Measurements from ENCODE around the gene WDSUB1.

The WDSUB1 gene

DNA sequence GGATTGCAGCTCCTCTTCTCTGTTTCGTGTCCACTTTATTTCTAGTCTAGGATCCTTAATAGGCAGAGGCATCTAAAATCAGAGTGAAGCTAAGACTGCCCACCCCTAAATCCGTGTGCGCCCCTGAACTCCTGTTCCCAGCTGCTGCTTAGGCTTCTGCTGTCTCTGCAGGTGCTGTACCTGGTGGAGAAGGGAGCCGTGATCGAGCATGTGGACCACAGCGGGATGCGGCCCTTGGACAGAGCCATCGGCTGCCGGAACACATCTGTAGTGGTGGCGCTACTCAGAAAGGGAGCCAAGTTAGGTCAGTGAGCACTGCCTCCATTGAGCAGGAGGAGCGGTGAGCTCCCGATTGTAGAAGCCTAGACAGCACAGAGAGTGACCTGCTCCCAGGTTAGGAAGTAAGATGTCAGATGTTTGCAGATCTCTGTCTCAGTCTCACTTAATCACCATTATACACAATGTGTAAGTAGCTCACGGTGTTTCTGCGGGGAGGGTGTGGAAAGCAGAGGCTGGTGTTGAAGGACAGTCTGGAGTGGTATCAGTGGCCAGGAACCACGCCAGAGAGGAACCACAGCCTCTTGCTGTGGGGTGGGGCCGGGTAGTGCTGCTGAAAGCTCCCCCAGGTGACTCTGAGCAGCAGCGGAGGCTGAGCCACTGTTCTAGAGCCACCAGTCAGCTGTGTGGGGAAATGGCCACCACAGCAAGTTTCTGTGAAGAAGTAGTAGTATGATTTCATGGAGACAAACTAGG, 62.3 kb downstream of the WDSUB1 start:
- no peak for DNase-seq (ENCODE audit: low read depth in 2 of 2)

DNA sequence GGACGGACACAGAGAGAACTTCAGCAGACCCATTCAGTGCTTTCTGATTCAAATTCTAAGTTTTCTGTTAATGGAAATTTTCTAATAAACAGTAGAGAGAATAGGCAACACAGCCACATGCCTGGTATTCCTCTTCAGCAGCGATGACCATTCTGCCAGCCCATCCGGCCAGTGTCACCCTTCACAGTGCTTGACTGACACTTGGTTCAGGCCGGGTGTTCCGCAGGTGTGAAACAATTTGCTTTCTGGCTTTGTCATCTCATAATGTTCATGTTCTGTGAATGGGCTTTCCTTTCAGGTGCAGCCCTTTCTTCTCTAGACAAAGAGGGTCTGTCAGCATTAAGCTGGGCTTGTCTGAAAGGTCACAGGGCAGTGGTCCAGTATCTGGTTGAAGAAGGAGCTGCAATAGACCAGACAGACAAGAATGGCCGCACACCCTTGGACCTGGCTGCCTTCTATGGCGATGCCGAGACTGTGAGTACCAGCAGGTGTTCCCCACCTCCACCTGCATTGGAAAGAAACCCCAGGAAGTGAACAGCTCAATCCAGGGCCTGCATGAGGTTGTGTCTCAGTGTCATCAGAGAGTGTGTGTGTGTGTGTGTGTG, 67.0 kb downstream of the WDSUB1 start:
- no peak for DNase-seq (ENCODE audit: low read depth in 2 of 2)

DNA sequence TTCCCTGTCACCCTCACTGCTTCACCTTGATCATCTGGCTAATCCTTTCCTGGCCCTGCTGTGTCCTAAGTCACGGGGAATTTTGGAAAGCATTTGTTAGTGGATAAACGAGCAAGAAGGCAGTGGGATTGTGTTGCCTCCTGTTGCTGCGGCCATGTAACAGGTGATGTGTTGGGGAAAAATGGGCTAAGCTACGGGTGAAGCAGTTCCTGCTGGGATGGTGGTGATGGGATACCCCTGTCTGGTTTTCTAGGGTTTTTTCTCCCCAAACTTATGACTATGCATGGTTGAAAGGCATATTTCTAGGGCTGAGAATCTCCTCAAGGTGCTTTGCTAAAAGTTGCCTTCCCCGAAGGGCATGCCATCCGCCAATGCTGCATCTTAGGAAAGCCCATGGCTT, 68.1 kb downstream of the WDSUB1 start:
- no peak for DNase-seq (ENCODE audit: low read depth in 2 of 2)

DNA sequence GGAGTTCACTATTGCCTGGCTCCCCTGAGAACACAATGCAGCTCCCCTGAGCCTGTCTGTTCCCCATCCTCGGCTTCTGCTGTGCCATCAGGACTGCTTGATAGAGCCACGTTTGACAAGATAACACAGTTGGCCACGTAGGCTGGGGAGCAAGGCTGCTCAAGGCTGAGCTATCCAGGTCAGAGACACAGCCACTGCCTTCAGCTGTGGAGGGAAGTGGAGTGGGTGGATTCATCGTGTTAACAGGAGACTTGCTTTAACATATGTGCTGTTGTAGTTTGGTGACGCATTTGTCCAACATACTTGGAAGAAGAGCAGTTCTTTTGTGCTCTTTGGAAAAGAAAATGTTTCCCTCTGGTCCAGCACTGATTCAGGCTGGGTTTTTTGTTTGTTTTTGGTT, 68.8 kb downstream of the WDSUB1 start:
- DNase-seq (ENCODE audit: low read depth in 2 of 2), result no peak

DNA sequence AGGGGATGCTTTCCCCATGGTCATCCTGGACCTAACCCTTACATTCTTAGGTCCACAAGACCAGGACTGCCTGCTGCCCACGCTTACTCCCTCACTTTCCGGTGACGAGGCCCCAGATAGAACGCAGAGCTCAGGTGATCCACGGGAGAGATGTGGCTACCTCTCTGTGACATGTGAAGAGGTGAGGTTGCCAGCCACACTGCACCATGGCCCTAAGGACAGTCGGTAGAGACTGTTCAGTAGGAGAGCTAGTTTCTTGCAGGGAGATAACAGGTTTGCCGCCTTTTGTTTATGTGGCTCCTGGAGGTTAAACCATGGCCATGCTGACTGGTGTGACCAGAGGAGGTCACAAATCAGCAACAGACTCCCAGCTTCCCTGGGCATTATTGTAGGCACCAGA, 71.4 kb downstream of the WDSUB1 start:
- no peak for DNase-seq (ENCODE audit: low read depth in 2 of 2)

DNA sequence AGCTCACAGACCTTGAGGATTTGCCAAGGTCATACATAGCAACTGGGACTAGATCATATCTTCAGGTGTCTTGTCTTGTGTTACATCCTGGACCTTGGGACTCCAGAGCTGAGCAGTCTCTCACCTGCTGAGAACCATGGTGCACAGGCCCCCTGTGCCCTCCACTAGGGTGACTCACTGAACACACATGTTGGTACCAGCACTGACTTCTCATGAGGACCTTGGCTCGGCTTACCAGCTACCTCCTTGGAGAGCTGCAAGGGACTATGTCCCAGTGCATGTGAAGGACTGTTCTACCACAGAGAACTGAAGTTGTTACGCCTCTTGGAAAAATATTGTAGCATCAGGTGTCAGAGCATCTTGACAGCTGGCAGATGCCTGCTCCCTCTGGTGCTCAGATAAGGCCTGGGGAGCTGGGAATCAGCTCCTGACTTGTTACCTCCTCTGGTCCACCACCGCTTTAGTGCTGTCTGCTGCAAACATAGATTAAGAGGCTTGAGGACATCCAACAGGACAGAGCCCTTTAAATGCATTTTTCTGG, 72.1 kb downstream of the WDSUB1 start:
- no peak for DNase-seq (ENCODE audit: low read depth in 2 of 2)

DNA sequence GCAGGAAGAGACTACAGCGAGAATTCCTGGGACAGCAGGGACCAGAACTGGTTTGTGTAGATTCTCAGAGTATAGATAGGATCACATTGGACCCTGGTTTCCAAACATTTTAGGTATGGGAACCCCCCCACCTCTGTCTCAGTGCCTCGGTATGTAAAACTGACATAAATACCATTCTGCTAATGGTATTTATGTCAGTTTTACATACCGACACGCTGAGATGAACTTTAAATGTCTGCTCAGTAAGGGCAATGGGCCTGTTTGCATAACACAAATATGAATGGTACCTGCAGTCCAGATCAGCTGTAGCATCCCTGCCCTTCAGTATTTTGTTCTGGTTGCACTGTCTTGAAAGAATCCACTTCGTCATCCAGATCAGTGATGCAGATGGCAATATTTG, 73.2 kb downstream of the WDSUB1 start:
- no peak for DNase-seq (ENCODE audit: low read depth in 2 of 2)

DNA sequence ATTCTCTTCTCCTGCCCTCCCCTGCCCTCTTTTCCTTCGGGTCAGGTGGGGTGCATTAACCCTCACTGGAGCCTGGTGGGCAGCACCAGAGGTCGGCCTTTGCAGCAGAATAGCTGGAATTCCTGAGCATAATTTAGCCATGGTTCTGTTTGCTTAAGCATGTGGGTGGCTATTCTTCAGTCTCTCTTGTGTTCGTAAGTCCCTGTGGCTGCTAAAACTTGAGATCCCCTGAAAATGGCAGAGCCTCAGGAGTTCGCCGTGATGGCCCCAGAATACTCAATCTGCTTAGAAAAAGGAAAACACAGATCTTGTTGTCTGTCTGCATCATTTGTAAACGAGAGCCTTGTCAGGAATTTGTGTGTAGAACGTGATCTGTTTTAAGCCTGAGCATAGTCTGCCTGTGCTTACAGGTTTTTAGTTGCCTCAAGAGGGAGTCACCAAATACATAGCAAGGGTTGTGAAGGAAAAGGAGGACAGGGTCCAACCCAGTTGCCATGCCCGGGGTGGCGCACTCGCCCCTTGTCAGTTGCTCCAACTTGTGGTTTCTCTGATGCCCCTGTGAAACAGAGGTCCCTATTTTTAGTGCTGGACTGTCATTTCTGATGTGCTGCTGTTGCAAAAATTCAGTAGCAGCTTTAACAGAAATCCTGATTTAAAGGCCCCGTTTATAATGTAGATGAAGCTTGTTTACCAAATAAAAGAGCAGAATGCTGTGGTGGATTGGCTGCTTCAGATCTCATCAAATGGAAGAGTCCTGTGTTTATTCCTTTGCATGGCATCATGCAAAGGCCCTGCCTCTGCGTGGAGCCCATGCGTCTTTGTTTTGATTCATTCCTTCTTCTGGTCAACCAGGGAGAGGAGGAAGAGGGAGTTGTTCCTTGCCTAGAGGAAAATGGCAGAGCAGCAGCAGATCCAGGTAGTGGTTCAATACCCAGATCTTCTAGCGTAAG, 74.8 kb downstream of the WDSUB1 start:
- DNase-seq (ENCODE audit: low read depth in 2 of 2), result no peak

DNA sequence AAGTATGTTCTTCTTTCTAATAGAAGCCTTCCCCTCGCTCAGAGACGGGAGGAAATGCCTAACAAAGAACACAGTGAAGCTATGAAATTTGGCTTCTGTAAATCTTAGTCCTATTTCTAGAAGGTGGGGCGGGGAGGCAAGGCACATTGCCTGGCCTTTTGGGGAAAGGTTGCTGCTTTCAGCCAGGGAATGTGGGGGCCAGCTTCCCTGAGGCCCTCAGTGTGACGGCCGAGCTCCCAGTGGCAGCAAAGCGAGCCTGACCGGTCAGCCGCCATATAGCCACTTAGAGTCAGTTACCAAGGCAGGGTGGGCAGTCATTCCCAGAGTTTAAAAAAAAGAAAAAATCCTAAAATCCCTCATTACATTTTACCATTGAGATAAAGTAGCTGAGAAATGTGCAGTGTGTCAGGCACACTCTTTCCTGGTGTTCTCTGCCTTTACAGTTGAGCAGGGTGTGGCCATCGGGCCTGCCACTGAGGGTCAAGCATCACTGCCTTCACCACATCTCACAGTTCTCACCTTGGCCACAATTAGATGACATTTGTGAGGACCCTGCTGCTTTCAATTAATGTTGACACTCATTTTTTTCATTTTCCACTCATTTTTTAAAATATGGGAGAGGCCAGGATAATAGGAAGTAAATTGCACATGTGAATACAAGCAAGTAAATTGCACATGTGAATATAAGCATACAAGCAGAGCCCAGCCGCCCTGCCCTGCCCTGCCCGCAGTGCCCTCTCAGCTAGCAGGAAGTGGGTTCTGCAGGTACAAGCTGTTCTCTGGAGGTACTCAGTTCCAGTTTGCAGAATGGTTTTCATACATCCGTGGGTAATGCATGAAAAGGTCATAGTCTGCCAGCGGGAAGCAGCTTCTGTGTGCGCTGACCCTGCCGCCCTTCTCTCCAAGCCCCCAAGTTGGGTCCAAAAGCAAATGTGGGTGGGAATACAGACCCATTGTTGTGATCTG, 76.9 kb downstream of the WDSUB1 start:
- DNase-seq (ENCODE audit: low read depth in 2 of 2), result peak in 1 of 2 donors; percentile 15

DNA sequence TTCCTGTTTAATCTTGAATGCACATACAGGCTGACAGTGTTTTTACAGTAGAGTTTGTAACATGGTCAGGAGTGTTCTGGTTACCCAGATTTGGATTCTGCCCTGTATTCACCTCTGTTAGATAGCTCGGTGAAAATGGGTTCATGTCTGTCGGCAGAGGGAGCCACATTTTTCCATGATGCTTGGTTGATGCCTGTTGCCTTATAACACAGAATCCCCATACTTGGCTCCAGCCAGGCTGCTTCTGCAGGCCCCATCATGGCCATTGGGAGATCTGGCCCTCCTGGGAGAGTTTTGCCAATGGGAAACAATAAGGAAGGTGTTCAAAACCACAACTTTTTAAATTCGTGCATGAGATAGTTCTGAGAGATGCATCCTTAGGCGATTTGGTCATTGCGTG, 78.1 kb downstream of the WDSUB1 start:
- DNase-seq (ENCODE audit: low read depth in 2 of 2), result no peak

DNA sequence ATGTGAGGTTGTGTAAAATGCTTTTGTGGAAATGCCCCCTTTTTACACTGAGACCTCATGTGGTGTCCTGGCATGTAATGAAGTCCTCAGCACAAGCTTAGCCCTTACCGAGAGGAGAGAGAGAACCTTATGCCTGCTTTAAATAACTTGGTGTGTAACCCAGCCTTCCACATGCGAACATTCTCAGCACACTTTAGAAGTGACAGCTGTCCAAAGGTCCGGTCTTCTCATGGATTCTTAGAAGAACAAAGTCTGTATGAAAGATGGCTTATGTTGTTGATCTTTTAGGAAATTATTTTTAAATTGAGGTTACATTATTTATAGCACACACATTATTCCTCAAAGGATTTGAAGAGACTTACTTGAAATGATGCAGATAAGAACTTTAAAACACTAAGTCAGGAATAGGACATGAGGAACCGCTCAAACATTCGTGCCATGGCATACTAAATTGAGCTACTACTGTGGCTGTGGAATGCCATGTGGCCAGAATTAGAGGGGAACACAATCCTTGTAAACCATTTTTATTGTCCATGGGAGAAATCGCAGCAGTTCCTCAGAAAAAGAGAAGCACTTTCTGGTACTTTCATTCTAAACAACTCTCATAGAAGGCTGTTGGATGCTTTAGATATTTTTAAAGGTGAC, 79.6 kb downstream of the WDSUB1 start:
- DNase-seq (ENCODE audit: low read depth in 2 of 2), result no peak

DNA sequence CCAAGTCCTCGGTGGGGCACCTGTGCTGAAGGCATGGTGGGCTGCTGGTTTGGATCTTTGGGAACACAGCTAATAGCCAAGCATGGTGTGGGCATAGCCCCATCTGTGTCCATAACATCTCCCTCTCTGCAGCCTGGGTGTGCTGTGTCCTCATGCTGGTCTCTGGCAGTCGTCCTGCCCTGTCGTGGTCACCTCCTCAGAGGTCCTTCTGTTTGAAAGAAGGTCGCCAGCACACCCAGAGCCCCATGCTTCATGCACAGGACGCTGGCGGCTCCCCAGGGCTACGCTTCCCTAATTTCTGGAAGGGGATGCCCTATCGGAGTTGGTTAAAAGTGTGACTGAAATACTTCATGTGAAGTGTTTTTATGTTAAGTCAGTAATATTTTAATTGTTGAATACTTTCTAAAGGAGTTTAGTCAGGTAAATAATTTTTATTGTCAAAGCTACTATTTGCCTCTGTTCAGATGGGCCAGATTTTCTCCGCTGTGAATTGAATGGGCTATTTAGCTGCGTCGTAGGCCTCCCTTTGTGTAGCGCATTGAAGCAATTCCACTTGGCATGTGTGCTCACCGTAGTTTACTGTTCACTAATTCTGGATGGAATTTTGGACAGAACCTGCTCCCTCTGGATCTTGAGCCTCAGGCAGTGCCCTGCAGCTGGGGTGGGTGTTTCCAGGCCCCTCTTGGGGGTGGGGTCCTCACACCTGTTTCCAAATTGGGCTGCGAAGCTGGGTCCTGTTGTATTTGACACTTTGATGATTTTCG, 81.9 kb downstream of the WDSUB1 start:
- DNase-seq (ENCODE audit: low read depth in 2 of 2), result no peak

DNA sequence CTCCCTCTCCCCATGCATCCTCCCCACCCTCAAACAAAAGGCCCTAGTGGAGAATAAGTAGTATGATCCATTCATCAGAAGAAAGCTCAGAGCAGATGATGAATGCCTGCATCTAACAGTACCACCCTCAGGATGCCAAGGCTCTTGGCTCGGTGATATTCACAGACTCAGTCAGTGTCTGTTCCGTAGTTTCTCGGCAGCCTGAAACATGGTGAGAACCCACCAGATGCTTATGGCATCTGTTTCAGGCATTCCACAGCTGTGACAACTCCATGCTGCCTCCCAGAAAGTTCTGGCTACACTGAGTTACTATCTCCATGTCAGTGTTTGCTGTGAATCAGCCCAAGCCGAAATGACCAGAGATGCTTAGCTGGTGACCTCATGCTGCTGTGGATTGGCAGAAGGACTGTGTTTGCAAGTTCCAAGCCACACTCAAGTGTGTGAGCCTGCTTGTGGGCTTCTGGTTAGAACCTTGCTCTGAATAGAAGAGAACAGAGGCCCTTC, 83.9 kb downstream of the WDSUB1 start:
- DNase-seq (ENCODE audit: low read depth in 2 of 2), result no peak

DNA sequence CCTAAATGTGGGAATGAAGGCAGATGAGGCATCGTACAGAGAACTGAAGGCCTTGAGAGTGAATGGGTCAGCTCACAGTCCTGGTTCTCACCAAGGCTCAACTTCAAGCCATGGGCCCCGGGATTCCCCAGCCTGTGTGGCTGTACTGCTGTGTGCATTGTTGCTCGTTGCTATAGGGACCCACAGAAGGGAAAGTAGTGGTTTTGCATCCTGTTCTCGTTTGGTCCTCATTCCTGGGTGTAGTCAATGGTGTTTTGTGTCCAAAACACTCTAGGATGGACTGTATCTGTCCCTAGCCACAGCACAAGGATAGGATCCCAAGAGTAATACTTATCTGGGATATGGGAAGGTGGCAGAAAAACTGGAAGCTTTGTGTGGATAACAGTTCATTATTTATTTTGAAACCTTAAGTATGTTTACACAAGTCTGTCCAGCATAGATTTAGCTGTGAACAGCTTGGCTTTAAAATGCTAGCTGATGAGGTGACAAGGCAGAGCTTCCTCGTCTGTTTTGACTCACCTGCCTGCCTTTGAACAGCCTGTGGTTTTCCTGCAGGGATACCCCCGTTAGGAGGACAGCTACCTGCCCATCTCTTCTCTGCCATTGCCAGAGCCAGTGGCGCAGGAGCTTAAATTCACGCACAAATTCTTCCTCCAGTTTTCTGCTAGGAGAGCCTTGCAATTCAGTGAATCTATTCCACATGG, 85.0 kb downstream of the WDSUB1 start:
- no peak for DNase-seq (ENCODE audit: low read depth in 2 of 2)

DNA sequence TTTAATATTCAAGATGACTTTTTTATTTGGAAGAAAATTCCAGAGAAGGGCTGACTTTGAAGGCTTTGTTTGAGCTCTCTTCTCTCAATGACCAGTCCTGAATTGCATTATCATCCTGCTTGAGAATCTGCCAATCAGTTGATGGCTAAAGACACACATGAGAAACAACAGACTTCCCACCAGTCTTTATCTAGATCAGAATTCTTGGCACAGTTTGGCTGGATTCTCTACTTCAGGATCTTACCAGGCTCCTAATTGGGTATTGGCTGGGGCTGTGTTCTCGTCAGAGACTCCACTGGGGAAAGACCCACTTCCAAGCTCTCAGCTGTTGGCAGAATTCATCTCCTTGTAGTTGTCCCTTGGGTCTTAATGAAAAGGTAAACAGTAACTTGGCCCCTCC, 86.0 kb downstream of the WDSUB1 start:
- no peak for DNase-seq (ENCODE audit: low read depth in 2 of 2)

DNA sequence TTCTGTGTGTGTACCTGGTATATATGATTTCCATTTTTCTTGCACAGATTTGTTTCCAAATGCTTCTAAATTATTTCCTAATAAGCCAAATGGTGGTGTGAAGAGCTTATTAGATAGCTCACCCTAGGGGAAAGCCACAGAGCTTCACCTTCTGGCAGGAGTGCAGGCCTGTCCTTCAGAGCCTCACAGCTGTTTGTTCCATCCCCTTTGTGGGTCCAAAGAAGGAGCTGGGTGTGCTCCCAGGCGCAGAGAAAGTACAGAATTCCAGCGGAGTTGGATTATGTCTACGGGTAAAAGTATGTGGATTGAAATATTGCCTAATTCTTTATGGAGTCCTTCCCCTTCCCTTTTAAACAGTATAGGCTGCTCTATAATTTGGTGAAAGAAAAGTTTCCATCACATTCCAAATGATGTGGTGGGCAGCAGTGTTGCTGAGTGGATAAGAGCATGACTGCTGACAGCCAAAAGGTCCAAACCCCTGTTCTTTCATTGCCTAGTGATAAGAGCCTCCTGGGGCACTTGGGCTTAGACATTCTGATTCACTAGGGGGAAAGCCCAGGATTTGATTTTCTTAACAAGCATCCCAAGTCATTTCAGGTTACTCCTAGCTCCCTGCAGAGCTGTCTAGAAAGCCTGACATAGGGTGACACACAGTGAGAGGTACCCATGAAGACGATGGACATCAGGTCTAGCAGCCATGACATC, 86.6 kb downstream of the WDSUB1 start:
- DNase-seq (ENCODE audit: low read depth in 2 of 2), result no peak

DNA sequence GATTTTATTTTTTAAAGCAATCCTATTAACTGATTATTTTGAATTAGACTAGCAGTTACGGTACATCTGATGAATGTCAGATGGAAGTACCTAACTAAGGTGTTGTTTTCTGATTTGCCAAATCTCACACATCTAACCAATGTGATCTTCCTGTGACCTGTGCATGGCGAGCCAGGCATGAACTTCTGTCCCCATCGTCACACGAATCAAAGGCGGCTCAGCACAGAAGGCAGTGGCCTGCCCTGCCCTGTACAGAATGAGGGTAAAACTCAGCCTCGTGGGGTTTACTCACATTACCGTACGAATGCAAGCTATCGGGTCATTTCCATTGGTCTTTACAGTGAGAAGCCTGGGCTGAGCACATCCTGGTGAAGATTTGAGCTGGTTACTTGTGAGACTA, 87.3 kb downstream of the WDSUB1 start:
- DNase-seq (ENCODE audit: low read depth in 2 of 2), result no peak

DNA sequence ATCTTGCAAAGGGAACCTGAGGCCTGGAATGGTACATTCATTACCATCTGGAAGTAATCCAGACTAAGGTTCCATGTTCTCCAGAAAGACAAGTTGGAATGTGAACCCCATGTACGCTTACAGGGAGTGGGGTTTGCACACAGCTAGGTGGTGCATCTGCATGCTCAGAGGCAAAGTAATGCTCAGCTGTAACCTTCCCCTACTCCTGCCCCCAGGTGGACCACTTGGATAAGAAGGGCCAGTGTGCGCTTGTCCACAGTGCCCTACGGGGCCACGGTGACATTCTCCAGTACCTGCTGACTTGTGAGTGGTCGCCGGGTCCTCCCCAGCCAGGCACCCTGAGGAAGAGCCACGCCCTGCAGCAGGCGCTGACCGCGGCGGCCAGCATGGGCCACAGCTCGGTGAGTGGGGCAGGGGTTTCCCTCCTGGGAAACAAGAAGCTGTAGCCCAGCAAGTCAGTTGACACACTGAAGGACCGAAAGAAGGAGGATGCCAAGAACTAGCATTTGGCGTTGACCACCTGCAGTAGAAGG, 90.0 kb downstream of the WDSUB1 start:
- DNase-seq (ENCODE audit: low read depth in 2 of 2), result no peak
